IgD-negative memory B cell (primary cell): ENCODE data around the gene TNK2. TPM values are rescaled to one million over a fixed set of nuclear protein-coding genes. Genes with fewer than 3 reads are reported as not detected.
A peak's percentile ranks its signal among the peaks of the same experiment; 100 is the strongest.
"Not testable (repeated sequence)": the region's sequence is repeated elsewhere in the genome, so short reads cannot be mapped to it uniquely, and the experiment has no call there.

ENCODE experiments used
- H3K27ac Mint-ChIP-seq, 3 donors: one replicate each; pipeline ENCODE4 v1.8.0; 2020 to 2022; ENCODE audit warnings: mild to moderate bottlenecking in 3 of 3, mixed read lengths in 3 of 3, moderate library complexity in 1 of 3
- H3K27me3 Mint-ChIP-seq: one replicate; pipeline ENCODE4 v1.8.0; 2021; ENCODE audit warnings: mixed read lengths
- H3K36me3 Mint-ChIP-seq: one replicate; pipeline ENCODE4 v1.8.0; 2020; ENCODE audit warnings: mild to moderate bottlenecking, mixed read lengths
- H3K4me1 Mint-ChIP-seq, 3 donors: one replicate each; pipeline ENCODE4 v1.8.0; 2020 to 2022; ENCODE audit warnings: mixed read lengths in 3 of 3, mild to moderate bottlenecking in 1 of 3
- H3K4me3 Mint-ChIP-seq, 4 donors: one replicate each; pipeline ENCODE4 v1.8.0; 2020 to 2022; ENCODE audit warnings: mild to moderate bottlenecking in 4 of 4, mixed read lengths in 4 of 4, moderate library complexity in 3 of 4
- H3K9me3 Mint-ChIP-seq, 3 donors: one replicate each; pipeline ENCODE4 v1.8.0; 2020 to 2021; ENCODE audit warnings: mixed read lengths in 3 of 3, mild to moderate bottlenecking in 1 of 3
- polyA plus RNA-seq: library from polyadenylated mRNA; unstranded; fragments of 300-500 nt; fragmentation: Illumina TruSeq; gene quantifications from one replicate; pipeline ENCODE4 v1.2.3, GENCODE V29; 2021

Gene TNK2
- polyA plus RNA-seq, 1 donor from 2014 or later = 6.1 TPM

DNA sequence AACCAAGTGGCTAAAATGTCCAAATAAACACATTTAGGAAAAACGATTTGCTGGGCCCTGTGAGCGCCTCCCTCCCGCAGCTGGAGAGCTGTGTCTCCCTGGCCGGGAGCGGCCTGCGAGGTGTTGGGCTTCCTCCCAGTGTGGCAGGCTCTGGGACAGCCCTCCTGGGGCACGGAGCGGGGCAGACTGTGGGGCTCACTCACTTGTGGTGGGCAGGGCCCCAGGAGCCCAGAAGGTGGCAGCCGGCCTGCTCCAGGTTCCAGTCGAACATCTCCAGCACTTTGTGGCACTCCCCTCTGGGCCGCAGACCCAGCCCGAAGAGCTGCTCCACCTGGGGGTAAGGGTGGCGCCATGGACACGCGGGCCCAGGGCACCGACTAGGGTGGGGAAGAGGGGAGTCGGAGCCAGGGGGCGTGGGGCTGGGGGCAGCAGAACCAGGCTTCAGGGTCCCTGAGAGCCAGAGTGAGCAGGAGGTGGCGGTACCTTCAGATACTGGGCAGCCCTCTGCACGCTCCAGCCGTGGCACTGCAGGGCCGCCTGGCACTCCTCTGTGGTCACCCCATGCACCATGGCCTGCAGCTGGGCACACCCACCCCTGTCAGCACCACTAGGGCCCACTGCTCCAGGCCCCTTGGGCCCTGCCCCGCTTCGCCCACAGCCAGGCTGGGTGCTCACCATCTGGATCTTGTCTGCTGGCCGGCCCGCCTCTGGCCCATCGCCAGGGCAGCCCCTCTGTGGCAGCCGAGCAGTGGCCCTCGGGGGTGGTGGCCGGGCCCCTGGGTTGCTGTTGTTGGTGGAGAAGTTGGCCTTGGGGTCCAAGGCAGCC lies 41.5 kb downstream of the TNK2 start:
- Mint-ChIP-seq H3K9me3 (no peaks in the 10 kb centered on the region), H3K27ac (no peak overlapping the region), H3K4me3 (no peak overlapping the region), H3K4me1 (peaks cover 0 to 10% (median 6%) of the 10 kb centered on the region in 3 donors), H3K36me3 (no peaks in the 10 kb centered on the region), H3K27me3 (no peaks in the 10 kb centered on the region)

DNA sequence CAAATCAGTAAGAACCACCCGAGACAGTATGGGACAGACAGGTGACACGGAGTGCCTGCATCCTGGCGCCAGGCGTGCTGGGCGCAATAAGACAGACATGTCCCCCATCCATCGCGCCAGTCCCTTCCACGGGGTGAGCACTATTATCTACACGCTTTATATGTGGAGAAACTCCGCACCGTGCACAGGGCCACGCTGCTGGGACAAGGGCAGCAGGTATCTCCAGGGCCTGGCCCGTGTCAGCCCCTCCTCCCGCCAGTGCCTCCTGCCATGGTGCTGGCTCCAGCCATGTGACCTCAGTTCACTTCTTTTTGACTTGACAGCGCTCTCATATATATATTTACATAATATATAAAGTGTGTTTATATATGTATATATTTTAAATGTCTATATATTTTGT lies 42.6 kb downstream of the TNK2 start:
- Mint-ChIP-seq H3K27ac (no peak overlapping the region), H3K9me3 (no peaks in the 10 kb centered on the region), H3K36me3 (no peaks in the 10 kb centered on the region)

DNA sequence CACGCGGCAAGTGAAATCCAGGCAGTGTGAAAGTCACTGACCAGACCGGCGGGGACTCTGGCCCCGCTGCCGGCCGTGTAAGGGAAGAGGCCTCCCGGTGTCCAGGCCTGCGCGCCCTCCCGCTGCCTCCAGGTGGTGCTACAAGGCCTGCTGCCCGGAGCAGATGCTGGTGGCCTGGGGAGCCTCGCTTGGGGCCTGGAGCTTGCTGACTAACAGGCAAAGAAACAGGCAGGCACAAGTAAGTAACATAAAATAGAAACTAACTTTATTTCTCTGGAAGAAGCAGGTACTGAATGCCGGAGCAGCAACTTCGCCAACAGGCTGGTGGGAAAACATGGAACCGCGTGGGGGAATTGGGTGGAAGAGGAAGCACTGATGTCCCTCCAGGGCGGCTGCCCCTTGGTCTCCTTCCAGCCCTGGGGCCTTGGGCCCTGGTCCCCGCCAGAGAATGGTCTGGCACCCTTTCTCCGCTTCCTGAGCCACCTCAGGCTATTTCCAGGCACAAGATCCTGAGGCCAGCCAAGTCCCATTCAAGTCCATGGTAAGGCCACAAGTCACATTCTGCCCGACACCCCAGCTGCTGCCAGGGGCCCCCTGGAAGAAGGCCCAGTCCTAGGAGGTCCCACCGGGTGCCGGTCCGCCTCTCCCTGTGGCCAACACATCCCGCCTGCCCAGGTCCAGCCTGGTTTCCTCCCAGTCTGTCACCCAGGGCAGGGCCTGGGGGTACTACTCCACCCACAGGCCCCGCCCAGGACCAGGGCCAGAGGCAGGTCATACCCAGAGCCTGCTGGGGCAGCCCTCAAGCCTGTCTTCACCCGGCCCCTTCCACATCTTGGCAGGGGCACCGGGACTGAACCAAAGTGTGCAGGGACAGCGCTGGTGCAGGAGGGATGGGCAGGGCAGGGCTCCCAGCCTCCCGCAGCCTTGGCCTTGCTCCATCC lies 45.0 kb downstream of the TNK2 start:
- peaks cover 2% of the 10 kb centered on the region for H3K27me3 Mint-ChIP-seq
- no peak overlapping the region for H3K4me3 Mint-ChIP-seq
- H3K4me1 Mint-ChIP-seq = peaks cover 0 to 14% (median 11%) of the 10 kb centered on the region in 3 donors

More for the DNA sequence above, 42.6 kb downstream of the TNK2 start:
- no peaks in the 10 kb centered on the region for H3K27me3 Mint-ChIP-seq
- no peak overlapping the region for H3K4me3 Mint-ChIP-seq
- H3K4me1 Mint-ChIP-seq = peaks cover 0 to 10% (median 6%) of the 10 kb centered on the region in 3 donors

DNA sequence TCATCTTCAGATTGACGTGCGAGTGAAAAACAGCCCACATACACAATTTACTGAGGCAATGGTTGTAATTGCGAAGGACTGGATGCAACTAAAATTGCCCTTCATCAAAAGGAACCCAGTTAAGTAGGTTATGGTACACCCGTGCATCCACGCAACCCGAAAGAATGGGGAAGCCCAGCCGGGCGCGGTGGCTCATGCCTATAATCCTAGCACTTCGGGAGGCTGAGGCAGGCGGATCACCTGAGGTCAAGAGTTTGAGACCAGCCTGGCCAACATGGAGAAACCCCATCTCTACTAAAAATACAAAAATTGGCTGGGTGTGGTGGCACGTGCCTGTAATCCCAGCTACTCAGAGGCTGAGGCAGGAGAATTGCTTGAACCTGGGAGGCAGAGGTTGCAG lies 46.0 kb downstream of the TNK2 start:
- not testable (repeated sequence) for H3K9me3 Mint-ChIP-seq, H3K27me3 Mint-ChIP-seq, H3K4me3 Mint-ChIP-seq, H3K36me3 Mint-ChIP-seq
- Mint-ChIP-seq H3K4me1 (peaks cover 0 to 14% (median 11%) of the 10 kb centered on the region in 3 donors), H3K27ac (peak overlapping the region in 1 of 3 donors; percentile 56)

More for the DNA sequence above, 45.0 kb downstream of the TNK2 start:
- Mint-ChIP-seq H3K9me3 (no peaks in the 10 kb centered on the region), H3K36me3 (no peaks in the 10 kb centered on the region), H3K27ac (peak overlapping the region in 2 of 3 donors; percentile 53 to 86)

DNA sequence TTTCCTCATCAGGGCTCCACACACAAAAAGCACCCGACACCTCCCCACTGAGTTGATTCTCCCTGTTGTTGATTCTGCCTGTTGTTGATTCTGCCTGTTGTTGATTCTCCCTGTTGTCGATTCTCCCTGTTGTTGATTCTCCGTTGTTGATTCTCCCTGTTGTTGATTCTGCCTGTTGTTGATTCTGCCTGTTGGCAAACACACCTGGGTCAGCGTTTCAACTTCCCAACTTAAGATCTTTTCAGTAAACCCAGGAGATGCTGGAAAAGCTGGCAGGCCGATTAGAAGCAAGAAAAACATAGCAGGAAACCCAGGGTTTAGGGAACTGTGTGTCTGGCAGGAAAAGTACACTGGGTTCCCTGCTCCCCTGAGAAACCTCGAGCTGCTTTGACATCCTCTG lies 47.9 kb downstream of the TNK2 start:
- H3K4me3 Mint-ChIP-seq = peak overlapping the region in 1 of 4 donors; percentile 8
- H3K27ac Mint-ChIP-seq = peak overlapping the region in 1 of 3 donors; percentile 44

DNA sequence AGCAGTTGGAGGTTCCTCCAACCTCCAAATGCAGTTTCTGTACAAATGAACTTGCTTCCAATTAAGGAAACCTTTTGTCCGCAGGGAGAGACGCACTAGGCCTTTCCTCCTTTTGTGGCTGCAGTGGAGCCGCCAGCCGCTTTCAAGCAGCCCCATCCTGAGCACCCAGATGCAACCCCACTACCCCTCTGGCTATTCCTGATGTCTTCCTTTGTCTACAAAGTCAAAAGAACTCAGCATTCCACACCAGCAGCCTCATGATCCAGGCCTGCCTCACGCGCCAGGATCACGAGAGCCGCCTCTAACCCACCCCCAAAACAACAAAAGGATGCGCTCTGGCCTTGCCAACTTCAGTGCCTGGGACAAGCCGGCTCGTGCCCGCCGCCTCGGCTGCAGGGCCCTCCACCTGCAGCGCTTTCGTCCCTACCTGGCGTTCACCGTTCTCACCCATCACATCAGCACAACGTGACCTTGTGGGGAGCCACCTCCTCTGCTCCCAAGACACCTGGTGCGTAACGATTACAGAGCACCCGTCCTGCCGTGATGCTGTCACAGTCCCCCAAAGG lies 48.4 kb downstream of the TNK2 start:
- no peaks in the 10 kb centered on the region for H3K36me3 Mint-ChIP-seq
- H3K4me3 Mint-ChIP-seq = peak overlapping the region in 1 of 4 donors; percentile 63
- H3K9me3 Mint-ChIP-seq = no peaks in the 10 kb centered on the region
- H3K4me1 Mint-ChIP-seq = peaks cover 0 to 7% (median 7%) of the 10 kb centered on the region in 3 donors
- peaks cover 2% of the 10 kb centered on the region for H3K27me3 Mint-ChIP-seq
- H3K27ac Mint-ChIP-seq = peak overlapping the region in 1 of 3 donors; percentile 39

More for the DNA sequence above, 47.9 kb downstream of the TNK2 start:
- H3K9me3 Mint-ChIP-seq = no peaks in the 10 kb centered on the region
- peaks cover 2% of the 10 kb centered on the region for H3K27me3 Mint-ChIP-seq
- peaks cover 0 to 10% (median 9%) of the 10 kb centered on the region in 3 donors for H3K4me1 Mint-ChIP-seq
- no peaks in the 10 kb centered on the region for H3K36me3 Mint-ChIP-seq

DNA sequence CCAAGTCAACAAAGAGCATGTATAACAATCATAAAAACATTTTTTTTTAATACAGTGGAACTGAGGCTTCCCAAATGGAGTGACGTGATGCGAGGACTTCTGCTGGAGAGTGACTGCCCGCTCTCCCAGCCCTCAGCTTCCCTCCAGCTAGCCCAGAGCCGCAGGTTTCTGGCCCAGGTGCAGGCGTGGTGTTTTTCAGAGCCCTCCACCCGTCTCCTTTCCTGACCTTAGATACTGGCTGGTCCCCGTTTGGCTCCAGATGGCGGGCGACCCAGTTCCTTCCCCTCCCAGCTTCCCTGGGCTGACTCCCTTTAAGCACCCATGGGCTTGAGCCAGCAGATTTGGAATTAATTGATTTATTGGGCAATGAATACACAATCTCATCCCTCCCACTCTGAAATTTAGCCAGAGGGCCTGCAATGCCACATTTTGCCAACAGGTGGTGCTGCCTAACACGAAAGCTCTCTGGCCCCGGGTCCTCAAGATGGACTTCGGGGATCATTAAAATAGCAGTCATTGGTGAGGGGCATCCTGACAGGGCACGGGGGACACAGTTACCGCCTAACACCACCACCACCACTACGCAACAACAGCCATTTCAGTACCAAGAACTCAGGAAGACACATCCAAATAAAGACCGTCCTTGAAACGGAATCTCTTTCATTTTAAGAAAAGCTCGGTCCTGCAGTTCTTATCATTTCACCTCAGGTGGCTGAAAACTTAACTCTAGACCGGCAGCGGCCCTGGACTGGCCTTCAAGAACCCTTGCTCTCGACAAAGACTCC lies 49.1 kb downstream of the TNK2 start:
- peak overlapping the region in 1 of 3 donors; percentile 39 for H3K27ac Mint-ChIP-seq
- no peaks in the 10 kb centered on the region for H3K9me3 Mint-ChIP-seq
- peak overlapping the region in 2 of 4 donors; percentile 67 to 92 for H3K4me3 Mint-ChIP-seq
- peaks cover 0 to 6% (median 4%) of the 10 kb centered on the region in 3 donors for H3K4me1 Mint-ChIP-seq
- H3K36me3 Mint-ChIP-seq = no peaks in the 10 kb centered on the region
- H3K27me3 Mint-ChIP-seq = peaks cover 2% of the 10 kb centered on the region

DNA sequence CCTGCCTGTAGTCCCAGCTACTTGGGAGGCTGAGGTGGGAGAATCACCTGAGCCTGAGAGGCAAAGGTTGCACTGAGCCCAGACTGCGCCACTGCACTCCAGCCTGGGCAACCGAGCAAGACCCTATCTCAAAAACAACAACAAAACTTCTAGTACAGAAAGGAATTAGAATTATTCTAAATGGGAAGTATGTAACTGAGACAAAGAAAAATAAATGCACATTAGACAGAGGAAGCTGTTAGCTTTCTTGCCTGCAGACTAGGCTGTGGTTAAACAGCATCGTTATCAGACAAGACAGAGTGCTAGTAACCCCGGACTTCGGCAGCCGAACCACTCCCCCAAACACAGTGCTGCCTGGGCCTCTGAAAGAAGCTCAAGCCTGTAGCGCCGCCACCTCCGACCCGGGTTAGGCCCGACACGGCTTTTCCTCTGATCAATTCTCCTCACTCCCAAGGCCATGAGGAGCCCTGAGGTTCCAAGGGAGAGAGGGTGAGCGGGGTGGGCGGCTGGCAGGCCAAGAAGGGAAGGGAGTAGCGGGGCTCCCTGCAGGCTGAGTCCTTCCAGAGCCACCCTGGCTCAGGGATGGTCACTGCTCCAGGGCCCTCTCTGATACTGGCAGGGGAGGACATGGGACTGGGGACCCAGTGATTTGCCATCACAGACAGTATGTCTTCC lies 51.8 kb downstream of the TNK2 start:
- Mint-ChIP-seq H3K4me1 (peaks cover 0 to 5% (median 3%) of the 10 kb centered on the region in 3 donors), H3K9me3 (no peaks in the 10 kb centered on the region), H3K36me3 (no peaks in the 10 kb centered on the region), H3K27ac (peak overlapping the region in 1 of 3 donors; percentile 53), H3K27me3 (peaks cover 2% of the 10 kb centered on the region), H3K4me3 (no peak overlapping the region)

DNA sequence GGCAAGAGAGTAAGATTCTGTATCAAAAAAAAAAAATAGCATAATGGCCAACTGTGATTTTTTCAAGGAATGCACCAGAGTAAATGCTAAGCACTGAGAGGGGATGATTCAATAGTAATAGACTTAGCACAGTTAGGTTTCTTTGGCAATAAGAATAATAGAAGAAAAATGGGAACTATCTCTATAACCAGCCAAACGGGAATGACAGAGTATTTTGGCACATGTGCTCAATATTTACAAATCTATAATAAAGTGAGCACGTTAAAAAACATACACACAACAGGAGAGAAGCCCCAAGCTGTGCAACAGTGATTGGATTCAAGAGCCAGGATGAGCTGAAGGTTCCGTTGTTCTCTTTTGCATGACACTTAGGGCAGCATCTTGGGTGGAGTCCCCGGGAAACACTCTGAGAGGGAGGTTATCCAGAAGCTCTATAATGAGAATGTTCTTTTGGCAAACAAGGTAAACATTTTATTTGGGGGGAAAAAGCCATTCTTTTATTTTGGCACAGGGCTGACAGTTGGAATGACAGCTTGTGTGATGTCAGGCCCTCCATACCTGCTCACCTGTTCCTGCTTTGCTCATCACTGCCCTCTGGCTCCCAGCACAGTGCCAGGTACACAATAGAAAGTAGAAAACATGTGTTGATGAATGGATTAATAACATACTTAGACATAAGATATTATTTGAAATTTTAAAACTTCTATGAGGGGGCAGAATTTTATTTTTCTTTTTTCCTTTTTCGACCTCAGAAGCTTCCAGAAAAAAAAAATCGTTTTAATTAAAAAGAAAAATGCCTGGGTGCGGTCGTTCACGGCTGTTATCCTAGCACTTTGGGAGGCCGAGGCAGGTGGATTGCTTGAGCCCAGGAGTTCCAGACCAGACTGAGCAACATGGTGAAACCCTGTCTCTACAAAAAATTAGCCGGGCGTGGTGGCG lies 52.6 kb downstream of the TNK2 start:
- H3K27me3 Mint-ChIP-seq = peaks cover 5% of the 10 kb centered on the region
- no peaks in the 10 kb centered on the region for H3K36me3 Mint-ChIP-seq
- H3K27ac Mint-ChIP-seq = peak overlapping the region in 1 of 3 donors; percentile 53
- no peaks in the 10 kb centered on the region for H3K9me3 Mint-ChIP-seq
- H3K4me3 Mint-ChIP-seq = no peak overlapping the region
- H3K4me1 Mint-ChIP-seq = peaks cover 4 to 11% (median 6%) of the 10 kb centered on the region in 3 donors

DNA sequence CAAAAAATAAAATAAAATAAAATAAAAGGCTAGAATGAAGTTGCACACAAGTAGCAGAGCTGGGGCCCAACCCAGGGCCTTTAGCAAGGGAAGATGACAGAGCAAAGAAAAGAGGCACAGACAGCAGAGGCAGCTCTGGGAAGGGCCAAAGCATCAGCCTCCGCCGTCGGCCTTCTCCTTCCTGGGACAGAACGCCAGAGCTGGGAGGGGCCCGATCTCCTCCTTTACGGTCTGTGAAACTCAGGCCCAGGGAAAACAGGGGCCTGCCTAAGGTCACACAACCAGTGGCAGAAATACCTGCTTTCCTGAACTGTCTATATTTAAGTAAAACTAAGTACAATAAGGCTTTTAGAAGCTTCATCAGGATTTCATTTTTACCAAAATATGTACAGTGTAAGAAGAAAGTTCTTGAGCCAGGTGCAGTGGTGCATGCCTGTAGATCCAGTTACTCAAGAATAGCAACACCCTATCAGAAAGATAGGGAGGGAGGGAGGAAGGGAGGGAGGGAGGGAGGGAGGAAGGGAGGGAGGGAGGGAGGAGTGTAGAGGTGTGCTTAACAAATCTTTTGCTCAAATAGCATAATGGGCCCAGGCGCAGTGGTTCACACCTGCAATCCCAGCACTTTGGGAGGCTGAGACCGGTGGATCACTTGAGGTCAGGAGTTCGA lies 53.6 kb downstream of the TNK2 start:
- Mint-ChIP-seq H3K27me3 (peaks cover 6% of the 10 kb centered on the region), H3K27ac (no peak overlapping the region), H3K4me1 (peaks cover 6 to 10% (median 8%) of the 10 kb centered on the region in 3 donors), H3K4me3 (no peak overlapping the region), H3K9me3 (no peaks in the 10 kb centered on the region), H3K36me3 (no peaks in the 10 kb centered on the region)

DNA sequence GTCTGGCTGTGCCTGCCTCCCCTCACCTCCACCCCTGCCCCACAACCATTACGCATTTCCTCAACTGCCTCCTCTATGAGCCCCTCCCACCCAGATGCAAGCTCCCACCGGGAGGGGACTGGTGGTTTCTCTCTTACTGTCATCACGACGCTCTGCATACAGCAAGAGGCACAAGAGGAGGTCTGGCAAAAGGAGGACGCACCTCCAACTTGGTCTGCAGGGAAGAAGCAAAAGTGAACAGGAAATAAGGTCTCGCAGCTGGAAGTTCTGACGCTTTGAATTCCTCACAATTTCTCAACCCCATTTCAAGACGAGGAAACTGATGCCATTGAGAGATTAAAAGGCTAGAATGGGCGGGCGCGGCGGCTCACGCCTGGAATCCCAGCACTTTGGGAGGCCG lies 54.4 kb downstream of the TNK2 start:
- no peak overlapping the region for H3K27ac Mint-ChIP-seq
- no peaks in the 10 kb centered on the region for H3K36me3 Mint-ChIP-seq
- peaks cover 4% of the 10 kb centered on the region for H3K27me3 Mint-ChIP-seq
- H3K9me3 Mint-ChIP-seq = no peaks in the 10 kb centered on the region
- H3K4me3 Mint-ChIP-seq = no peak overlapping the region
- H3K4me1 Mint-ChIP-seq = peaks cover 6 to 7% (median 6%) of the 10 kb centered on the region in 3 donors

DNA sequence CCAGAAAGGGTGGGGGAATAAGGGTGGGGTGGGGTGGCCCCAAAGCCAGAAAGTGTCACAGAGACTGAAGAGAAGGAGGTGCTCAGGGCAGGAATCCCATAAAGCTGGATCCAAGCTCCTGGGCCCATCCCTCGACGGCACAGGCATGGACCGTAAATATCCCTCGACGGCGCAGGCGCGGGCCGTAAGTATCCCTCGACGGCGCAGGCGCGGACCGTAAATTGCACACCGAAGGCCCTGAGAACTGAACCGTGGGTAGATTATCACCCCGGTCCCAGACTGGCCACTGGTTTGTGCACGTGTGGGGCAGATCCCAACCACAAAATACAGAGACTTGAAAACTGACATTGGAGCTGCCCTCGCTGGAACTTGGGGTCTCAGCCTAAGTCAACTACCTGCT lies 55.3 kb downstream of the TNK2 start:
- Mint-ChIP-seq H3K4me1 (peaks cover 6 to 7% (median 6%) of the 10 kb centered on the region in 3 donors), H3K36me3 (no peaks in the 10 kb centered on the region), H3K9me3 (no peaks in the 10 kb centered on the region), H3K27me3 (peaks cover 4% of the 10 kb centered on the region), H3K4me3 (no peak overlapping the region), H3K27ac (no peak overlapping the region)
